Gastrocnemius medialis (tissue), 4 donors: ENCODE data around the gene LIX1. TPM values are rescaled to one million over a fixed set of nuclear protein-coding genes. Genes with fewer than 3 reads are reported as not detected.

Experiments used
- ATAC-seq, 2 donors: fragments of 150-250 bp; one replicate each; pipeline ENCODE4 v1.9.1; 2016
- DNase-seq, 2 donors: peaks; one replicate each; pipeline ENCODE4 v3.0.0-alpha.2; 2019
- H3K27ac ChIP-seq, 4 donors: fragments of 200-600 bp; sonication (generic); 1 replicate in 1 of 4; 2 replicates in 3 of 4; pipeline ENCODE4 v1.5.1; 2016 to 2018; ENCODE audit warnings: mild to moderate bottlenecking in 2 of 4, moderate library complexity in 1 of 4
- H3K27me3 ChIP-seq, 3 donors: fragments of 200-600 bp; sonication (generic) in 2 of 3; 1 replicate in 1 of 3; 2 replicates in 2 of 3; pipeline versions ENCODE4 v1.5.1 to v1.6.0; 2016 to 2019; ENCODE audit warnings: mild to moderate bottlenecking in 1 of 3, moderate library complexity in 1 of 3
- H3K36me3 ChIP-seq, 2 donors: fragments of 200-600 bp; sonication (generic) in 1 of 2; one replicate each; pipeline ENCODE4 v1.5.1; 2017 to 2018
- H3K4me1 ChIP-seq, 2 donors: fragments of 200-600 bp; sonication (generic) in 1 of 2; one replicate each; pipeline ENCODE4 v1.5.1; 2016 to 2017; ENCODE audit warnings: mild to moderate bottlenecking in 2 of 2
- H3K4me3 ChIP-seq, 4 donors: fragments of 200-600 bp; sonication (generic) in 3 of 4; 1 replicate in 1 of 4; 2 replicates in 3 of 4; pipeline ENCODE4 v1.5.1; 2016 to 2019; ENCODE audit warnings: mild to moderate bottlenecking in 2 of 4
- H3K9me3 ChIP-seq, 3 donors: fragments of 200-600 bp; sonication (generic) in 2 of 3; 1 replicate in 1 of 3; 2 replicates in 2 of 3; pipeline ENCODE4 v1.5.1; 2016 to 2019
- CTCF ChIP-seq, 5 experiments: fragments of 450-650 bp in 3 of 5; fragments of 200-600 bp in 2 of 5; sonication (generic) in 2 of 5; IDR thresholded peaks in 4 of 5; conservative IDR thresholded peaks in 1 of 5; 1 replicate in 4 of 5; 2 replicates in 1 of 5; pipeline ENCODE4 v1.5.1; 2016 to 2019; ENCODE audit warnings: antibody characterized with exemption in 5 of 5, mild to moderate bottlenecking in 3 of 5, moderate library complexity in 3 of 5
- POLR2A ChIP-seq, 2 donors: fragments of 450-650 bp; IDR thresholded peaks; one replicate each; pipeline ENCODE4 v1.6.1; 2017; ENCODE audit warnings: antibody characterized with exemption in 2 of 2, mild to moderate bottlenecking in 2 of 2, moderate library complexity in 2 of 2
- in situ Hi-C, 4 donors: fragments of 200-750 bp; cut with MboI; loops; one replicate each; pipeline versions ENCODE4 v1.15.0 to v1.8.0; 2017; ENCODE audit warnings: low sequenced_read_pairs in 4 of 4
- intact Hi-C: fragments of 100-400 bp; cut with DNase I; formaldehyde crosslinking; loops from one replicate; pipeline ENCODE4 v1.15.1; 2023; ENCODE audit warnings: low total_unique reads
- total RNA-seq, 4 donors: library from RNA; depleted of rRNA; stranded (reverse); fragments of >200 nt; gene quantifications; one replicate each; pipeline versions ENCODE4 v1.1.0 to v1.2.3, GENCODE V29; 2016

Gene LIX1
- total RNA-seq, 4 donors from 2014 or later, result not detected

GRCh38 chr5:97124335-97124734 is 18.1 kb downstream of the LIX1 start:
- in situ Hi-C loops (no loop called here), intact Hi-C loops (no loop called here)
- Histone ChIP-seq H3K27me3 (no peaks in the 10 kb centered on the region), H3K4me1 (no peaks in the 10 kb centered on the region), H3K27ac (no peak overlapping the region), H3K4me3 (no peak overlapping the region), H3K9me3 (no peaks in the 10 kb centered on the region), H3K36me3 (no peaks in the 10 kb centered on the region)
- DNase-seq (no peak), ATAC-seq (no peak)
- TF ChIP-seq POLR2A (IDR thresholded peaks at IDR 0.05) (no peak), CTCF (IDR thresholded peaks at IDR 0.05 in 4 of 5, conservative IDR thresholded peaks at IDR 0.05 in 1 of 5) (no peak)

GRCh38 chr5:97121848-97122247 is 20.6 kb downstream of the LIX1 start:
- no peak for DNase-seq
- in situ Hi-C loops, result no loop called here
- Histone ChIP-seq H3K4me1 (no peaks in the 10 kb centered on the region), H3K36me3 (no peaks in the 10 kb centered on the region), H3K4me3 (no peak overlapping the region), H3K9me3 (no peaks in the 10 kb centered on the region), H3K27ac (no peak overlapping the region), H3K27me3 (no peaks in the 10 kb centered on the region)
- no peak for TF ChIP-seq CTCF (IDR thresholded peaks at IDR 0.05 in 4 of 5, conservative IDR thresholded peaks at IDR 0.05 in 1 of 5)
- no peak for ATAC-seq
- intact Hi-C loops, result no loop called here

GRCh38 chr5:97120195-97120594 is 22.2 kb downstream of the LIX1 start:
- no peak for DNase-seq
- TF ChIP-seq POLR2A (IDR thresholded peaks at IDR 0.05) (no peak), CTCF (IDR thresholded peaks at IDR 0.05 in 4 of 5, conservative IDR thresholded peaks at IDR 0.05 in 1 of 5) (no peak)
- Histone ChIP-seq H3K4me3 (no peak overlapping the region), H3K27ac (no peak overlapping the region), H3K27me3 (no peaks in the 10 kb centered on the region), H3K4me1 (no peaks in the 10 kb centered on the region), H3K36me3 (no peaks in the 10 kb centered on the region), H3K9me3 (no peaks in the 10 kb centered on the region)
- intact Hi-C loops, result no loop called here
- in situ Hi-C loops, result no loop called here
- ATAC-seq, result no peak

GRCh38 chr5:97119007-97119390 is 23.4 kb downstream of the LIX1 start:
- no peaks in the 10 kb centered on the region for H3K27me3 ChIP-seq
- no peak for DNase-seq
- no peak for TF ChIP-seq POLR2A (IDR thresholded peaks at IDR 0.05)
- no peak for TF ChIP-seq CTCF (IDR thresholded peaks at IDR 0.05 in 4 of 5, conservative IDR thresholded peaks at IDR 0.05 in 1 of 5)
- no peaks in the 10 kb centered on the region for H3K9me3 ChIP-seq
- no peak for ATAC-seq
- no peak overlapping the region for H3K27ac ChIP-seq
- no peaks in the 10 kb centered on the region for H3K36me3 ChIP-seq
- intact Hi-C loops, result no loop called here
- in situ Hi-C loops, result no loop called here
- no peaks in the 10 kb centered on the region for H3K4me1 ChIP-seq
- H3K4me3 ChIP-seq, result no peak overlapping the region

GRCh38 chr5:97118261-97119006 is 24.0 kb downstream of the LIX1 start:
- intact Hi-C loops, result no loop called here
- no peak for ATAC-seq
- in situ Hi-C loops, result no loop called here

More at GRCh38 chr5:97118261-97119006, 24.0 kb downstream of the LIX1 start:
- no peaks in the 10 kb centered on the region for H3K4me1 ChIP-seq
- H3K27ac ChIP-seq, result no peak overlapping the region
- TF ChIP-seq CTCF (IDR thresholded peaks at IDR 0.05 in 4 of 5, conservative IDR thresholded peaks at IDR 0.05 in 1 of 5) (no peak), POLR2A (IDR thresholded peaks at IDR 0.05) (no peak)
- DNase-seq, result no peak
- H3K9me3 ChIP-seq, result no peaks in the 10 kb centered on the region
- no peaks in the 10 kb centered on the region for H3K27me3 ChIP-seq
- H3K4me3 ChIP-seq, result no peak overlapping the region
- H3K36me3 ChIP-seq, result no peaks in the 10 kb centered on the region
